ENCODE measurements around the gene PRRG3. TPM values are rescaled to one million over a fixed set of nuclear protein-coding genes. Genes with fewer than 3 reads are reported as not detected.

The PRRG3 gene
- total RNA-seq, 1 donor from 2014 or later, result 1.9 TPM

DNA sequence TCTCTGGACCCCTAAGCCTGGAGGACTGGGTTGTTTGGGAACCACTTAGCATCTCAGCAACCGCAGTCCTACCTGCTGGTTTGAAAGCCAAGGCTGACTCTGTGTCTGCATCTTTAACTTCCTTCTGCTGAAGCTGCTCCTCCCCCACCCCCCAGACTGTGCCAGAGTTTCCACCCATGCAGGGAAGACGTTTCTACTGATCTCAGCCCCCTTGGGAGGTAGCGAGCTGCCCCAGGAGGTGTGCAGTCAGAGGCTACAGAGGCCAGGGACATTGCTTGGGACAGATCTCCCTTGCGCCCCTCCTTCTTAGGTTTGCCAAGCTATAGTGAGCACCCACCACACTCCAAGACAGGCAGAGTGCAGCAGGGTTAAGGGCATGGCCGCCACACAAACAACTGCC is 15.9 kb downstream of the PRRG3 start:
- Mint-ChIP-seq H3K27me3 (ENCODE audit: insufficient read depth, low read depth) (peaks cover 3% of the 10 kb centered on the region), H3K27ac (no peak overlapping the region), H3K9me3 (peaks cover 2% of the 10 kb centered on the region), H3K4me1 (no peaks in the 10 kb centered on the region), H3K36me3 (no peaks in the 10 kb centered on the region), H3K4me3 (no peak overlapping the region)
- no peak for TF ChIP-seq EZH2phosphoT487 (IDR thresholded peaks at IDR 0.05)
- no peak for TF ChIP-seq EZH2 (IDR thresholded peaks at IDR 0.05)
- TF ChIP-seq, protein P1, sequence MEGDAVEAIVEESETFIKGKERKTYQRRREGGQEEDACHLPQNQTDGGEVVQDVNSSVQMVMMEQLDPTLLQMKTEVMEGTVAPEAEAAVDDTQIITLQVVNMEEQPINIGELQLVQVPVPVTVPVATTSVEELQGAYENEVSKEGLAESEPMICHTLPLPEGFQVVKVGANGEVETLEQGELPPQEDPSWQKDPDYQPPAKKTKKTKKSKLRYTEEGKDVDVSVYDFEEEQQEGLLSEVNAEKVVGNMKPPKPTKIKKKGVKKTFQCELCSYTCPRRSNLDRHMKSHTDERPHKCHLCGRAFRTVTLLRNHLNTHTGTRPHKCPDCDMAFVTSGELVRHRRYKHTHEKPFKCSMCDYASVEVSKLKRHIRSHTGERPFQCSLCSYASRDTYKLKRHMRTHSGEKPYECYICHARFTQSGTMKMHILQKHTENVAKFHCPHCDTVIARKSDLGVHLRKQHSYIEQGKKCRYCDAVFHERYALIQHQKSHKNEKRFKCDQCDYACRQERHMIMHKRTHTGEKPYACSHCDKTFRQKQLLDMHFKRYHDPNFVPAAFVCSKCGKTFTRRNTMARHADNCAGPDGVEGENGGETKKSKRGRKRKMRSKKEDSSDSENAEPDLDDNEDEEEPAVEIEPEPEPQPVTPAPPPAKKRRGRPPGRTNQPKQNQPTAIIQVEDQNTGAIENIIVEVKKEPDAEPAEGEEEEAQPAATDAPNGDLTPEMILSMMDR (IDR thresholded peaks at IDR 0.05), result no peak
- Histone ChIP-seq H3K9me3 (ENCODE audit: low read depth) (no peaks in the 10 kb centered on the region), H3K9ac (no peak overlapping the region), H3K27me3 (no peaks in the 10 kb centered on the region), H3K4me2 (no peak overlapping the region), H3K36me3 (no peaks in the 10 kb centered on the region), H3F3A (ENCODE audit: low read depth) (no peaks in the 10 kb centered on the region), H3K4me3 (no peak overlapping the region), H3K27ac (no peak overlapping the region), H4K20me1 (ENCODE audit: low read depth) (no peaks in the 10 kb centered on the region), H2AFZ (replicated peaks) (no peak overlapping the region), H3K4me1 (no peaks in the 10 kb centered on the region), H3K79me2 (ENCODE audit: low read depth) (no peaks in the 10 kb centered on the region)
- no peak for DNase-seq (ENCODE audit: low spot score)

DNA sequence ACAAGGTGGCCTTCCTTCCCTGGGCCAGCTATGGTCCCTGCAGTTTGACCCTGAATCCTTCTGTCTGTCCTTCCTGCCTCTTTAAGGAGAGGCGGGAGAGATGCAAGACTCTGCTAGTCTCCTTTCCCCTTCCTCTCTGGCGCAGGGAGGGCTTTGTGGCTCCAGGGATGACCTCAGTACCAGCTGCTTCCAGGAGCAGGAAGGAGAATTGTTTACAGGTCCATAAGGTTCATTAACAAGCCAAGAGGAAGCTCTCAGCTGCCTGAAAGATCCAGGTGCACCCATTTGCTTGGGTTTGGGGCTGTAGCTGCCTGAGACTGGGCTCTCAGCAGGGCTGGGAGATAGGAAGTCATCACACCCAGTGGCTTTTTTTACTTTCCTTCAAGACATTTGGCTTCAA is 16.5 kb downstream of the PRRG3 start:
- Mint-ChIP-seq H3K4me1 (no peaks in the 10 kb centered on the region), H3K9me3 (peaks cover 2% of the 10 kb centered on the region)

DNA sequence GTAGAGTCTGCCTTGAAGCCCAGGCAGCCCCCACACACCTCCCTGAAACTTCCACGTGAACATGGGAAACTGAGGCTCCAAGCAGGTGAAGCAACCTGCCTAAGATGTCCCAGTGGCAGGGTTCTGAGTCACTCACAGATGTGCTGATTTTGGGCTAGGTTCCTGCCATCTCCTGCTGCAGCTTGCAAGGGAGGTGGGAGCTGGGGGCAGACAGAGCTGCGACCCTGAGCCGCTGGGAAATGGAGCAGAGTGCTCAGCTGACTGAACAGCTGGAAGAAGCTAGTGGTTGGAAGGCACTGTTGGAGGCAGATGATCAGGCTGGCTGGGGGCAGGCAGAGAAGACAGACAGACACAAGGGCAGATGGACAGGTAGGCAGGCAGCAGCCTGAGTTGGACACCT is 17.0 kb downstream of the PRRG3 start:
- Mint-ChIP-seq H3K36me3 (no peaks in the 10 kb centered on the region), H3K9me3 (peaks cover 4% of the 10 kb centered on the region), H3K4me3 (no peak overlapping the region), H3K27me3 (ENCODE audit: insufficient read depth, low read depth) (peaks cover 3% of the 10 kb centered on the region), H3K4me1 (no peaks in the 10 kb centered on the region), H3K27ac (no peak overlapping the region)
- Histone ChIP-seq H3K4me2 (no peak overlapping the region), H4K20me1 (ENCODE audit: low read depth) (no peaks in the 10 kb centered on the region), H3K27me3 (no peaks in the 10 kb centered on the region), H3K4me1 (no peaks in the 10 kb centered on the region), H2AFZ (replicated peaks) (no peak overlapping the region), H3K4me3 (no peak overlapping the region), H3F3A (ENCODE audit: low read depth) (no peaks in the 10 kb centered on the region), H3K36me3 (no peaks in the 10 kb centered on the region), H3K79me2 (ENCODE audit: low read depth) (no peaks in the 10 kb centered on the region), H3K27ac (no peak overlapping the region), H3K9ac (no peak overlapping the region), H3K9me3 (ENCODE audit: low read depth) (no peaks in the 10 kb centered on the region)
- DNase-seq (ENCODE audit: low spot score), result no peak
- TF ChIP-seq EZH2phosphoT487 (IDR thresholded peaks at IDR 0.05), result no peak
- TF ChIP-seq, protein P1 (IDR thresholded peaks at IDR 0.05), result no peak
- TF ChIP-seq EZH2 (IDR thresholded peaks at IDR 0.05), result no peak

More for the DNA sequence above, 16.5 kb downstream of the PRRG3 start:
- H3K27me3 Mint-ChIP-seq (ENCODE audit: insufficient read depth, low read depth), result peaks cover 3% of the 10 kb centered on the region
- Histone ChIP-seq H3K36me3 (no peaks in the 10 kb centered on the region), H3K27ac (no peak overlapping the region), H3K27me3 (no peaks in the 10 kb centered on the region), H3K79me2 (ENCODE audit: low read depth) (no peaks in the 10 kb centered on the region), H4K20me1 (ENCODE audit: low read depth) (no peaks in the 10 kb centered on the region), H3K4me2 (no peak overlapping the region), H3F3A (ENCODE audit: low read depth) (no peaks in the 10 kb centered on the region), H3K4me1 (no peaks in the 10 kb centered on the region), H2AFZ (replicated peaks) (no peak overlapping the region), H3K9me3 (ENCODE audit: low read depth) (no peaks in the 10 kb centered on the region), H3K9ac (no peak overlapping the region), H3K4me3 (no peak overlapping the region)
- no peaks in the 10 kb centered on the region for H3K36me3 Mint-ChIP-seq
- H3K27ac Mint-ChIP-seq, result no peak overlapping the region
- DNase-seq (ENCODE audit: low spot score), result no peak
- TF ChIP-seq EZH2phosphoT487 (IDR thresholded peaks at IDR 0.05) (no peak), EZH2 (IDR thresholded peaks at IDR 0.05) (no peak)
- TF ChIP-seq, protein P1 (IDR thresholded peaks at IDR 0.05), result no peak
- no peak overlapping the region for H3K4me3 Mint-ChIP-seq
